Activated naive CD4-positive, alpha-beta T cell treated with anti-CD3 and anti-CD28 coated beads, Interleukin-2, amount 10 ng/mL, durations not matched to agents 7 days and 5 days (primary cell): ENCODE results near the gene POMGNT2.
"Not testable (repeated sequence)": the region's sequence is repeated elsewhere in the genome, so short reads cannot be mapped to it uniquely, and the experiment has no call there.

Source experiments
- CTCF ChIA-PET: fragments of 350-600 bp; sonication (Branson Sonifier 250); formaldehyde crosslinking; loops from one replicate; lab custom pipeline; 2021; ENCODE audit warnings: antibody characterized with exemption; lab: Charles Lee
- DNase-seq: peaks from one replicate; pipeline ENCODE4 v3.0.0-alpha.2; 2020
- H3K27ac Mint-ChIP-seq: one replicate; pipeline ENCODE4 v1.8.0; 2021; ENCODE audit warnings: mild to moderate bottlenecking, moderate library complexity, mixed read lengths
- H3K27me3 Mint-ChIP-seq: one replicate; pipeline ENCODE4 v1.8.0; 2021; ENCODE audit warnings: mild to moderate bottlenecking, mixed read lengths
- H3K36me3 Mint-ChIP-seq: one replicate; pipeline ENCODE4 v1.8.0; 2021; ENCODE audit warnings: mixed read lengths
- H3K4me1 Mint-ChIP-seq: one replicate; pipeline ENCODE4 v1.8.0; 2021; ENCODE audit warnings: mixed read lengths
- H3K4me3 Mint-ChIP-seq: one replicate; pipeline ENCODE4 v1.8.0; 2021; ENCODE audit warnings: mild to moderate bottlenecking, moderate library complexity, mixed read lengths
- H3K9me3 Mint-ChIP-seq: one replicate; pipeline ENCODE4 v1.8.0; 2021; ENCODE audit warnings: mixed read lengths

POMGNT2 gene

DNA sequence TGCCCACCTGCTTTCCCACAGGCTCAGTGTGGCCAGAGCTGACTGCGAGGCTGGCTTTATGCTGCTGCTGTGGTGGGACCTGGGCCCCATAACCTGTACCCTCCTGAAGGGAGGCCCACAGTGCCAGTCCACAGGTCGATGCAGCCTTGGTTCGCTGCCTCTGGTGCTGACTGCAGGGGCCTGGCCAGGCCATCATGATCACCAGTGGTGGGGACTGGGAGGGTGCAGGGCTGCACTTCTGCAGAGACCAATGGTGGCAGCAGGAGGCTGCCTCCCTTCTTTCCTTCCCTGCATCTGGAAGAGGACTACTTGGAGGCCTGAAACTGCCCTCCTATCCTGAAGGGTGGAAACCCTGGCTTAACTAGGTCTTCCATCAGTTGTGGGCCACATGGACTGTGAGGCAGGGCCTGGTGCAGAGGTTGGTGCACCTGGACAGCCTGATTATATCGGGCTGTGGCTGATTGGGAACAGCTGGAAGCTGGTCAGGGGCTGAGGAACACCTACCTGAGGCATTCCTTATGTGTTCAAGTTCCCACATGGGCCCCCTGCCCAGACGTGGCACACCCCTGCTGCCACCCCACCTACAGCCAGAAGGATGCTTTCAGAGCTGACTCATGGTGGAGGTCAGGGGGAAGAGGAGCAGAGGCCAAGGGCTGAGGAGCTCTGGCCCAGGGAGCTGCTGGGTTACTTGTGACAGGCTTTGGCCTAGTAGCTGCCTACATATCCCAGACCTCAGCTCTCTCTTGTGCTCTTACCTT lies 29.8 kb downstream of the POMGNT2 start:
- CTCF ChIA-PET: no interaction called here
- H3K9me3 Mint-ChIP-seq: peaks cover 2% of the 10 kb centered on the region
- no peaks in the 10 kb centered on the region for H3K27me3 Mint-ChIP-seq
- H3K36me3 Mint-ChIP-seq: peaks cover 23% of the 10 kb centered on the region
- DNase-seq: no peak
- H3K4me1 Mint-ChIP-seq: no peaks in the 10 kb centered on the region
- H3K27ac Mint-ChIP-seq: no peak overlapping the region
- no peak overlapping the region for H3K4me3 Mint-ChIP-seq

DNA sequence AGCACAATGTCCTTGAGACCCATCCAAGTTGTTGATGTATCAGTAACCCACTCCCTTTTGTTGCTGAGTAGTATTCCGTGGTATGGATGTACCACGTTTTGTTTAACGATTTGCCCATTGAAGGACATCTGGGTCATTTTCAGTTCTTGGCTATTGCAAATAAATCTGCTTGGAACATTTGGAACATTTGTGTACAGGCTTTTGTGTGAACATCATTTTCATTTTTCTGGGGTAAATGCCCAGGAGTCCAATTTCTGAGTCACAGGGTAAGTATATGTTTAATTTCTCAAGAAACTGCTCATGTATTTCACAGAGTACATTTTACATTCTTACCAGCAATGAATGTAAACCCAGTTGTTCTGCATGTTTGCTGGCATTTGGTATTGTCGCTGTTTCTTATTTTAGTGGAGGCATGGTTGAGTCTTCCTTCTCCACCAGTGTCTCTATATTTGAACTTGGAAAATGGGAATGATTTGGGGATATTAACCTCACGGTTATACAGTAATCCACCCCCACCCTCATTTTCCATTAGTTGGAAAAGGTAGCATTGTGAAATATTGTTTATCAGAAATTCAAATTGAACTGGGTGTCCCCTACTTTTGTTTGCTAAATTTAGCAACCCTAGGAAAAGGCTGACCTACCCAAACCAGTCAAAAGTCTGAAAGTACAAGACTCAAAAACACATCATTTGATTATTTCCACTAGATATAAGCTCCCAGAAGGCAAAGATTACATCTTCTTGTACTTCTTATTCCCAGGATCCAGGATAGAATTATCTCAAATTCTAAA lies 30.8 kb downstream of the POMGNT2 start:
- no peaks in the 10 kb centered on the region for H3K9me3 Mint-ChIP-seq
- H3K27ac Mint-ChIP-seq: no peak overlapping the region
- no peak for DNase-seq
- H3K27me3 Mint-ChIP-seq: no peaks in the 10 kb centered on the region
- no peak overlapping the region for H3K4me3 Mint-ChIP-seq
- CTCF ChIA-PET: no interaction called here
- peaks cover 13% of the 10 kb centered on the region for H3K36me3 Mint-ChIP-seq
- H3K4me1 Mint-ChIP-seq: no peaks in the 10 kb centered on the region

- Mint-ChIP-seq H3K27ac (no peak overlapping the region), H3K4me1 (no peaks in the 10 kb centered on the region), H3K36me3 (peaks cover 9% of the 10 kb centered on the region), H3K4me3 (no peak overlapping the region), H3K27me3 (no peaks in the 10 kb centered on the region), H3K9me3 (no peaks in the 10 kb centered on the region)
- no peak for DNase-seq
- CTCF ChIA-PET: no interaction called here
Observed at GRCh38 chr3:43074482-43074881, 31.4 kb downstream of the POMGNT2 start.

GRCh38 chr3:43073836-43074220 lies 32.1 kb downstream of the POMGNT2 start:
- CTCF ChIA-PET: no interaction called here
- H3K27me3 Mint-ChIP-seq: no peaks in the 10 kb centered on the region
- peaks cover 2% of the 10 kb centered on the region for H3K36me3 Mint-ChIP-seq
- H3K4me3 Mint-ChIP-seq: no peak overlapping the region
- no peak overlapping the region for H3K27ac Mint-ChIP-seq
- no peak for DNase-seq
- H3K9me3 Mint-ChIP-seq: no peaks in the 10 kb centered on the region
- H3K4me1 Mint-ChIP-seq: no peaks in the 10 kb centered on the region

DNA sequence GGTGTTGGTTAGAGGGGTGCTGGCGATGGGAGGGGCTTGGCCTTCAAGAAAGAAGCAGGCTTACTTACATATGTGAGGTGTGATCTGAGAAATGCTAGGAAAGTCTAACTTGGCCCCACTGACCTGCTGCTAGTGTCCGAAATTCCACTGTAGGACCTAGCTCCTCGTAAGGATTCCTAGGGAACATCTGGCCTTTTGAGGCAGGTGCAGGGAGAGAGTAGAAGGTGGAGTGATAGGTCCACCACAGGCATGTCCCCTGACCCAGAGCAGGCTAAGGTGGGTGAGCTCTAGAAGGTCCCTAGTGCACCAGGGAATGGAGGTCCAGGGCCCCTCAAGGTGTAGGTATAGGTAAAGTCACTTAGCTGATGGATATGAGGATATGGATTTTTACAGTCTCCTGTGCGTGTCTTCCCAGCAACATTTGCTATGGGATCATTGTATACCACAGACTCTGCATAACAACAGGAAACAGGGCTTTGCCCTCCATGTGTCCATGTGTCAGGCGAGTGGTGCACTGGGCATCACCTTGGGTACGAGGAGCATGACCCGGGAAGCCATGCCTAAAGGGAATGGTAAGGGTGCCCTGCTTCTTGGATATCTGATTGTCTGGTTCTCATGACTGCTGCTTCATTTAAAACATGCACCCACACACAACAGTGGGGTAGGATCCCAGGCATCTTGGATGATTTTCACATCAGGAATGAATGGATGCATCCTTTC lies 32.6 kb downstream of the POMGNT2 start:
- no peak overlapping the region for H3K4me3 Mint-ChIP-seq
- CTCF ChIA-PET: no interaction called here
- H3K9me3 Mint-ChIP-seq: no peaks in the 10 kb centered on the region
- H3K27me3 Mint-ChIP-seq: no peaks in the 10 kb centered on the region
- DNase-seq: no peak
- H3K36me3 Mint-ChIP-seq: peaks cover under 1% of the 10 kb centered on the region
- no peak overlapping the region for H3K27ac Mint-ChIP-seq
- no peaks in the 10 kb centered on the region for H3K4me1 Mint-ChIP-seq

GRCh38 chr3:43072361-43072760 lies 33.5 kb downstream of the POMGNT2 start:
- Mint-ChIP-seq H3K9me3 (no peaks in the 10 kb centered on the region), H3K4me1 (no peaks in the 10 kb centered on the region), H3K4me3 (no peak overlapping the region), H3K27me3 (no peaks in the 10 kb centered on the region), H3K27ac (no peak overlapping the region), H3K36me3 (no peaks in the 10 kb centered on the region)
- CTCF ChIA-PET: interaction anchor here (2.1 kb wide), 1 partner anchor 111 kb away, joined by 17 read pairs; no protein-coding TSS in a partner anchor
- no peak for DNase-seq

DNA sequence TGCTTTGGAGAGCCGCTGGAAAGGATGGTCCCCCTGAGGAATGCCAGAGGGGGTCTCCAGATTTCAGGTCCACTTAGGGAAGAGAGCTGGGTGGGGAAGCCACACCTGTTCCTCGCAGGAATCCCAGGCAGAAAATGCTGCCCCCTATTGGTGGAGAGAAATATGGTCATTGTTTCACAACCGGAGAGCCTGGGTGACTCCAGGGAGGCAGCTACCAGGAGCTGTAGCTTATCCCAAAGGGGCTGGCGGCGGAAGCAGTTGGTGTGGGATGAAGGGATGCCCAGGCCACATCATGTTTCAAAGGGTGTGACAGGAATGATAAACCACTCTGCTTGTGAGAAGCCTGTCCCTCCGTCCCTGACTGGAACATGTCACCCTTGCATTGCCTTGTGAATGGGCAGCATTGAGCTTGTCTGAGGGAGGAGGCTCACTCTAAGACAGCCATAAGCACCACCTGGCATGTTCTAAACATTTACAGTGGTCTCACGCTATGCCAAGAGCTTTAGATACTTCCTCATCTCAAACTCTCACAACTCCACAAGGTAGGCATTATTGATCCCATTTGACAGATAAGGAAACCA lies 34.5 kb downstream of the POMGNT2 start:
- Mint-ChIP-seq H3K27ac (no peak overlapping the region), H3K36me3 (no peaks in the 10 kb centered on the region), H3K27me3 (no peaks in the 10 kb centered on the region), H3K9me3 (no peaks in the 10 kb centered on the region), H3K4me1 (no peaks in the 10 kb centered on the region), H3K4me3 (no peak overlapping the region)
- CTCF ChIA-PET: interaction anchor here (0.8 to 2.1 kb wide), 9 partner anchors 11 to 110 kb away, joined by 3 to 17 read pairs (median 4); no protein-coding TSS in a partner anchor
- no peak for DNase-seq

GRCh38 chr3:43070670-43071069 lies 35.2 kb downstream of the POMGNT2 start:
- H3K4me3 Mint-ChIP-seq, DNase-seq, H3K36me3 Mint-ChIP-seq, H3K9me3 Mint-ChIP-seq, H3K27ac Mint-ChIP-seq, H3K27me3 Mint-ChIP-seq, H3K4me1 Mint-ChIP-seq: not testable (repeated sequence)
- CTCF ChIA-PET: interaction anchor here (1.2 to 2.1 kb wide), 4 partner anchors 17 to 109 kb away, joined by 3 to 17 read pairs (median 4); no protein-coding TSS in a partner anchor

DNA sequence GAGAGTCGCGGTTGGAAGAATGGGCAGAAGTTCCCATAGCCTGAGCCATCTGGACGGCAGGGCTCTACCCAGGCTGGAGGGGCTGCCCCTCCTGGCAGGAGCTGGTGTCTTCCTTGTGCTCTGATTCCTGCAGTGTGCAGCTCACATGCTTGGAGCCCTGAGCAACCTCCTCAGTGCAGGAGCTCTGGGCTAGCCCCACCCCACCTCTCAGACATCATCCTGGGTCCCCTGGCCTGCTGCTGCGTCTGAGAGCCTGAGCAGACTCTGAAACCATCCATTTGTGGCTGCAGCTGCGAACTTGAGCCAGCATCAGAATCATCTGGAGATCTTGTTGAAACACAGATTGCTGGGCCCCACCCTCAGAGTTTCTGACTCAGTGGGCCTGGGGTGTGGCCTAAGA lies 42.8 kb downstream of the POMGNT2 start:
- H3K4me1 Mint-ChIP-seq: peaks cover 5% of the 10 kb centered on the region
- H3K4me3 Mint-ChIP-seq: no peak overlapping the region
- no peaks in the 10 kb centered on the region for H3K9me3 Mint-ChIP-seq
- CTCF ChIA-PET: no interaction called here
- DNase-seq: no peak
- no peak overlapping the region for H3K27ac Mint-ChIP-seq
- peaks cover 8% of the 10 kb centered on the region for H3K27me3 Mint-ChIP-seq
- H3K36me3 Mint-ChIP-seq: no peaks in the 10 kb centered on the region

- H3K36me3 Mint-ChIP-seq: no peaks in the 10 kb centered on the region
- no peaks in the 10 kb centered on the region for H3K9me3 Mint-ChIP-seq
- peaks cover 5% of the 10 kb centered on the region for H3K4me1 Mint-ChIP-seq
- no peak for DNase-seq
- peaks cover 8% of the 10 kb centered on the region for H3K27me3 Mint-ChIP-seq
- H3K4me3 Mint-ChIP-seq: no peak overlapping the region
- no peak overlapping the region for H3K27ac Mint-ChIP-seq
- CTCF ChIA-PET: no interaction called here
Observed at GRCh38 chr3:43062564-43063040, 43.3 kb downstream of the POMGNT2 start.

DNA sequence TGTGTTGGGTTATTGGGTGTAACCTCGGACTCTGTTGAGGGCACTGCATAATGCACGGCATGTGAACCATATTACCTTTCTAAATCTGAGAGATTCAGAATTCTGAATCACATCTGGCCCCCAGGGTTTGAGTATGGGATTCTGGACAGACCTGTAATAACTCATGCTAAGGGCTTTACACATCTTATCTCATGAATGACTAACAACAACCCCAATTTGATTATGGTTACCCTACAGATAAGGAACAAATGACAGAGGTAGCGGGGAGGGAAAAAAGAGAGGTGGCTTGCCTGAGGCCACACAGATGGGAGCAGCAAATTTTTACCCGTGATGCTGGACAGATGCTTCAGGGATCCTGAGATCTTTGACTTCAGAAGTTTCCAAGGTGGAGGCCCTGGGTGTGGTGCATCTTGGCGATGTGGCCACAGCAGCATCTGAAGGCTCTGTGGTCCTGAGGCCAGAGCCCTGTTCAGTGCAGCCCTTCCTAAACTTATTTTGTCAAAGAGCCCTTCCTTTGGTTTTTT lies 43.8 kb downstream of the POMGNT2 start:
- peaks cover 8% of the 10 kb centered on the region for H3K27me3 Mint-ChIP-seq

DNA sequence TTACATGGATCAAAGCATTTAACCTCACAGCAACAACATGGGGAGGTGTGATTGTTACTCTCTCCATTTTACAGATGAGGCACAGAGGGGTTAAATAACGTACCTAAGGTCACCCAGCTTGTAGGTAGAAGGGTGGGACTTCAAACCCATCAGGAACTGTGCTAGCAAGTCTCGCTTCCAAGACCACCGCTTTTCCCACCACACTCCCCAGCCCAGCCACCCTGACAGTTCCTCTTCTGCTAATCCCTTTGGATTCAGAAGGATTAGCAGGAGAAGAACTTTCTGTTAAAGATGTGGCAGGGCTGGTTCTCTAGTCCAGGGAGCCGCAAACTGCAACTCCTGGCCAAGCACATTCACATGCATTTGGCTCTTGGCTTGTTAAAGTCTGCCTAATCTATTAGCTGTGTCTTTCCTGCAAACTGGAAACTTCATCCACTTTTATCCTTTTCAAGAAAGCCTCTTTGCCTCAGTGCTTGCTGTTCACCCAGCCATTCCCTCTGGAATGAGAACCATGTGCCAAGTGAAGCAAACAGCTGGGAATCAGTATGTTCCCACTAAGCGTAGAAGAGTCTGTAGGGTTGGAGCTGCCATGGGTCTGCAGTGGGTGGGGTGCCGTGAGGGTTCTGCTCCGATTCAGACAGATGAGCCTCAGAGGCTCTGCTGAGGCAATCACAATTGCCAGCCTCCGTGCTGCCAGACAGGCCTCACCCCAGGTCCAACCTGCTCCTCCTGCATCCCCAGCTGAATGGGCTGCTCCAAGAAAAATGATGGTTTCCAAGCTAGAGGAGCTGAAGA lies 44.6 kb downstream of the POMGNT2 start:
- H3K36me3 Mint-ChIP-seq: no peaks in the 10 kb centered on the region
- CTCF ChIA-PET: no interaction called here
- peaks cover 8% of the 10 kb centered on the region for H3K27me3 Mint-ChIP-seq
- no peak for DNase-seq
- no peak overlapping the region for H3K27ac Mint-ChIP-seq
- H3K9me3 Mint-ChIP-seq: no peaks in the 10 kb centered on the region
- peaks cover 5% of the 10 kb centered on the region for H3K4me1 Mint-ChIP-seq
- H3K4me3 Mint-ChIP-seq: no peak overlapping the region

More for the DNA sequence above, 43.8 kb downstream of the POMGNT2 start:
- CTCF ChIA-PET: no interaction called here
- no peaks in the 10 kb centered on the region for H3K36me3 Mint-ChIP-seq
- H3K9me3 Mint-ChIP-seq: no peaks in the 10 kb centered on the region
- no peak for DNase-seq
- H3K4me1 Mint-ChIP-seq: peaks cover 5% of the 10 kb centered on the region
- no peak overlapping the region for H3K27ac Mint-ChIP-seq
- no peak overlapping the region for H3K4me3 Mint-ChIP-seq

GRCh38 chr3:43059456-43059855 lies 46.4 kb downstream of the POMGNT2 start:
- Mint-ChIP-seq H3K27ac (no peak overlapping the region), H3K27me3 (peaks cover 11% of the 10 kb centered on the region), H3K36me3 (no peaks in the 10 kb centered on the region), H3K4me1 (peaks cover 5% of the 10 kb centered on the region), H3K9me3 (no peaks in the 10 kb centered on the region), H3K4me3 (no peak overlapping the region)
- CTCF ChIA-PET: no interaction called here
- DNase-seq: no peak
